ENCODE results near the gene SLC9A3.

- TF ChIP-seq, protein P1, sequence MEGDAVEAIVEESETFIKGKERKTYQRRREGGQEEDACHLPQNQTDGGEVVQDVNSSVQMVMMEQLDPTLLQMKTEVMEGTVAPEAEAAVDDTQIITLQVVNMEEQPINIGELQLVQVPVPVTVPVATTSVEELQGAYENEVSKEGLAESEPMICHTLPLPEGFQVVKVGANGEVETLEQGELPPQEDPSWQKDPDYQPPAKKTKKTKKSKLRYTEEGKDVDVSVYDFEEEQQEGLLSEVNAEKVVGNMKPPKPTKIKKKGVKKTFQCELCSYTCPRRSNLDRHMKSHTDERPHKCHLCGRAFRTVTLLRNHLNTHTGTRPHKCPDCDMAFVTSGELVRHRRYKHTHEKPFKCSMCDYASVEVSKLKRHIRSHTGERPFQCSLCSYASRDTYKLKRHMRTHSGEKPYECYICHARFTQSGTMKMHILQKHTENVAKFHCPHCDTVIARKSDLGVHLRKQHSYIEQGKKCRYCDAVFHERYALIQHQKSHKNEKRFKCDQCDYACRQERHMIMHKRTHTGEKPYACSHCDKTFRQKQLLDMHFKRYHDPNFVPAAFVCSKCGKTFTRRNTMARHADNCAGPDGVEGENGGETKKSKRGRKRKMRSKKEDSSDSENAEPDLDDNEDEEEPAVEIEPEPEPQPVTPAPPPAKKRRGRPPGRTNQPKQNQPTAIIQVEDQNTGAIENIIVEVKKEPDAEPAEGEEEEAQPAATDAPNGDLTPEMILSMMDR (IDR thresholded peaks at IDR 0.05): no peak
- no peak for TF ChIP-seq POLR2A (IDR thresholded peaks at IDR 0.05)
These were observed 13.4 kb upstream of the SLC9A3 start for GRCh38 chr5:537621-538071.

All from uterus (tissue), 2 donors.